Panc1 (cell line): ENCODE measurements around the gene TOB2.

Experiments used
- POLR2AphosphoS5 ChIP-seq: IDR thresholded peaks from 2 replicates; pipeline ENCODE4 v1.6.1; 2012; ENCODE audit warnings: mild to moderate bottlenecking, low read depth, low read length, moderate library complexity
- SIN3A ChIP-seq: IDR thresholded peaks from 2 replicates; pipeline ENCODE4 v1.6.1; 2012; ENCODE audit warnings: low read depth, mild to moderate bottlenecking, low read length, moderate library complexity, borderline replicate concordance; ENCODE audit not compliant: insufficient read depth
- TF ChIP-seq, protein P1 (sequence below): fragments of 450-650 bp; IDR thresholded peaks from 2 replicates; pipeline ENCODE4 v1.5.1; 2017; ENCODE audit warnings: mild to moderate bottlenecking

DNA sequence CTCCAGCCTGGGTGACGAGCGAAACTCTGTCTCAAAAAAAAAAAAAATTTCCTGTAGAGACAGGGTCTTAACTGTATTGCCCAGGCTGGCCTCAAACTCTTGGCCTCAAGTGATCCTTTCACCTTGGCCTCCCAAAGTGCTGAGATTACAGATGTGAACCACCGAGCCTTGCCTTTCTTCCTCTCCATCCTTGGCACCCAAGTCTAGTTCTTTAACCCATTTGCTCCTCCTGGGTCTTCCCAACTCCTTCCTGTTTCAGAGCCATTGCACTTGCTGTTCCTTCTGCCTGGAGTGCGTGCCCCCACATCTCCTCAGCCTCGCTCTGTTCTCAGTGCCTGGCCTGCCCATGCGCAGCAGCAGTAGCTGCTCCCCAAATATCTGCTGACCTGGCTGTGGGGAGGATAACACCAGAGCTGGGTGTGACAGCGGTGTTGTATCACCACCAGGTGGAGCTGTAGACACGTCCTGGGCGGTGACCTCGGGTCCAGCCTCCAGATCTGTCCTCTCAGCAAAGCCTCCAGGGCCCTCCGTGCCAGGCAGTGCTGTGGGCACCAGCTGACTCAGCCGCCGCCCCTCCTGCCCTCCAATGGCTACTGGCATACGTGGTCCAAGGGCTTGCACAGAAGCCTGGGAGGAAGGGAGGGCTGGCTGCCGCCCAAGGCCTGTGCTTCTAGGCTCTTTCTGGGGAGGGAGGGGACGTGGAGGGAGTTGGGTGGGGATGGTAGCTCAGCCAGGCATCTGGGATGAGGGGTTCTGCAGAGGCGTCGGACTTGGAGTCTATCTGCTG is 42.9 kb downstream of the TOB2 start:
- TF ChIP-seq, protein P1, sequence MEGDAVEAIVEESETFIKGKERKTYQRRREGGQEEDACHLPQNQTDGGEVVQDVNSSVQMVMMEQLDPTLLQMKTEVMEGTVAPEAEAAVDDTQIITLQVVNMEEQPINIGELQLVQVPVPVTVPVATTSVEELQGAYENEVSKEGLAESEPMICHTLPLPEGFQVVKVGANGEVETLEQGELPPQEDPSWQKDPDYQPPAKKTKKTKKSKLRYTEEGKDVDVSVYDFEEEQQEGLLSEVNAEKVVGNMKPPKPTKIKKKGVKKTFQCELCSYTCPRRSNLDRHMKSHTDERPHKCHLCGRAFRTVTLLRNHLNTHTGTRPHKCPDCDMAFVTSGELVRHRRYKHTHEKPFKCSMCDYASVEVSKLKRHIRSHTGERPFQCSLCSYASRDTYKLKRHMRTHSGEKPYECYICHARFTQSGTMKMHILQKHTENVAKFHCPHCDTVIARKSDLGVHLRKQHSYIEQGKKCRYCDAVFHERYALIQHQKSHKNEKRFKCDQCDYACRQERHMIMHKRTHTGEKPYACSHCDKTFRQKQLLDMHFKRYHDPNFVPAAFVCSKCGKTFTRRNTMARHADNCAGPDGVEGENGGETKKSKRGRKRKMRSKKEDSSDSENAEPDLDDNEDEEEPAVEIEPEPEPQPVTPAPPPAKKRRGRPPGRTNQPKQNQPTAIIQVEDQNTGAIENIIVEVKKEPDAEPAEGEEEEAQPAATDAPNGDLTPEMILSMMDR, result peak; percentile 91
- no peak for TF ChIP-seq POLR2AphosphoS5
- TF ChIP-seq SIN3A, result no peak
